ENCODE data around the gene DCTD.

The DCTD gene

DNA sequence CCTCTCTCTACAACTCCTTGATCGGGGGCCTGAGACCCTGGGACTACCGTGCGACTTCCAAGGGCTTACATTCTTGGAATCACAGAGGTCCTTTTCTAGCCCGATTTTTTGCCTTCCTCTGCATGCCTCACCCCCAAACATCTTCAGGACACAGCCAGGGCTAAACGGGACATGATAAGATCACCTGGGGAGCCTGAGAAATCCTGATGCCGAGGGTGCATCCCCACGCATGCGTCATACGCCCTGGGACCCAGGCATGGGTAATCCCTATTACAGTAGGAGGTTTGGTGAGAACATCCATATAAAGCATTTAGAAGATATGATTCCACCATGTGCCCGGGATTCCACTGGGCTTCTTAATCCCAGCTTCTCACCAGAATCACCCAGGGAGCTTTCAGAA lies 77.1 kb downstream of the DCTD start:
- H3K36me3 ChIP-seq (ENCODE audit: control insufficient read depth in 2 of 2, insufficient read depth in 1 of 2, low read length in 2 of 2), result no peaks in the 10 kb centered on the region
- no peaks in the 10 kb centered on the region for H3K4me1 ChIP-seq (ENCODE audit: control insufficient read depth, insufficient read depth, low read length)
- no peak for TF ChIP-seq ZNF157 (tag by site-specific recombination; IDR thresholded peaks at IDR 0.05)
- ChIA-PET CTCF (no interaction called here), POLR2A (no interaction called here)
- H3K27ac ChIP-seq (ENCODE audit: extremely low read depth, low read depth, low read length), result no peak overlapping the region
- no peaks in the 10 kb centered on the region for H3K9me3 ChIP-seq (ENCODE audit: control insufficient read depth, insufficient read depth, low read depth, low read length)
- no peak overlapping the region for H3K4me3 ChIP-seq (ENCODE audit: low read depth, low read length)
